Epithelial cell of esophagus (primary cell): ENCODE measurements around the gene CCR6.

Source experiments
- DNase-seq: peaks from one replicate; pipeline ENCODE4 v3.0.0; 2010; ENCODE audit warnings: low read depth
- H3K4me3 ChIP-seq: 2 replicates; pipeline ENCODE4 v1.5.1; 2011; ENCODE audit warnings: mild to moderate bottlenecking, low read length, control low read depth
- CTCF ChIP-seq: IDR thresholded peaks from 2 replicates; pipeline ENCODE4 v1.5.1; 2011; ENCODE audit warnings: low read depth, mild to moderate bottlenecking, low read length, control low read depth, inconsistent platforms; ENCODE audit not compliant: insufficient read depth; ENCODE audit errors: missing control alignments

The CCR6 gene

GRCh38 chr6:167089243-167090142 is 33.4 kb upstream of the CCR6 start:
- H3K4me3 ChIP-seq = no peak overlapping the region
- no peak for TF ChIP-seq CTCF
- DNase-seq = no peak

DNA sequence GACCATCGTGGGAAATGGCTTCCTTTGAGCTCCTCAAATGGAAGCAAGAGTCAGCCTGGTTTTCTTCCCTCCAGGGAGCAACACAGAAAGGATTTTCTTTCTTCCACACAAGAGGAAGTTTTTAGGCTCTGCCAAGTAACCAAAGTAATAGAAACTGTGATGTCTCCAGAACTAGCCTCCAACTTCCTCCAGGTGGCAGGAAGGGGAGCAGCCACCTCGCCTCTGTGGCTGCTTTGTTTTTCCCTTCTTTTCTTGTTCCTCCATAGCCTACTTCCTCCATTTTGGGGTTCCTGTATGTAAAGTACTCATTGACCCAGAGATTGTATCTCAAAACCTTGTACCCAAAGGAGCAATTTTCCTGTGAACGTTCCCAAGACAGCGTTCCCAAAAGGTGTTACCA is 32.7 kb upstream of the CCR6 start:
- no peak for TF ChIP-seq CTCF
- H3K4me3 ChIP-seq = no peak overlapping the region
- DNase-seq = no peak

DNA sequence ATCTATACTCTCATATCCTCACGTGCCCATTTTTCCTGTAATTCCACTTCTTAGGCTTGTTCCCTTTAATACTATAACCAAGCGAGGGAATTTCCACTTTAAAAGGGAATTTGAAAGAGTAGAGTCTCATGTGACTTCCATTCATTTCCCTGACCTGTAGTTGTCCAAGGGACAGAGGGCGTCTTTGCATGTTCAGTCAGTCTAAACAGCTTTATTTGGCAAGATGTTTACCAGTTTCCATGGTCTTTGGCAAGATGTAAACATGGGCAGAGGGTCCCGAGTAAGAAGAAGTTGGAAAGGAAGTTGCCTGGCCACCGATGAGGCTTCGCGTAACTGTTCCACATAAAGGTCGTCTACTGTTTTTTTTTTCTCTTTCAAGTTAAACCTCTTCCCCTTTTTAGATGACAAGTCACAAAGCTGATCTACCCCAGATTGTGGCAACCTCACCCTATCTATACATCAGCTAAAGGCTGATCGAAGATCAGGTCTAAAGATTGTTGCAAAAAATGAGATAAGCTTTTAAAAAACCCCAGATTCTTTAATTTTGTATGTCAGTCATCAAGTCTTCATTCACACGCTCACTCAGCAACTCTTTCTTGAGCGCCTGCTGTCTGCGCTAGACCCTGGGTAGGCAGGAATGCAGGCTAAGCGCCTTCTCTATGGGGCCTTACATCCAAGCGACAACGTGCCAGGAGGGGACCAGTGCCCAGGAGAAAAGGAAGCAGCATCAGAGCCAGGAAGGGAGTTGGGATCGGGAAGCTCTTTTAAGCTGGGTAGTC is 31.7 kb upstream of the CCR6 start:
- no peak for DNase-seq
- TF ChIP-seq CTCF = no peak
- H3K4me3 ChIP-seq = no peak overlapping the region

GRCh38 chr6:167091805-167092107 is 31.1 kb upstream of the CCR6 start:
- no peak for DNase-seq
- no peak for TF ChIP-seq CTCF
- H3K4me3 ChIP-seq = no peak overlapping the region

GRCh38 chr6:167092672-167093339 is 30.1 kb upstream of the CCR6 start:
- no peak overlapping the region for H3K4me3 ChIP-seq
- no peak for DNase-seq
- TF ChIP-seq CTCF = no peak

DNA sequence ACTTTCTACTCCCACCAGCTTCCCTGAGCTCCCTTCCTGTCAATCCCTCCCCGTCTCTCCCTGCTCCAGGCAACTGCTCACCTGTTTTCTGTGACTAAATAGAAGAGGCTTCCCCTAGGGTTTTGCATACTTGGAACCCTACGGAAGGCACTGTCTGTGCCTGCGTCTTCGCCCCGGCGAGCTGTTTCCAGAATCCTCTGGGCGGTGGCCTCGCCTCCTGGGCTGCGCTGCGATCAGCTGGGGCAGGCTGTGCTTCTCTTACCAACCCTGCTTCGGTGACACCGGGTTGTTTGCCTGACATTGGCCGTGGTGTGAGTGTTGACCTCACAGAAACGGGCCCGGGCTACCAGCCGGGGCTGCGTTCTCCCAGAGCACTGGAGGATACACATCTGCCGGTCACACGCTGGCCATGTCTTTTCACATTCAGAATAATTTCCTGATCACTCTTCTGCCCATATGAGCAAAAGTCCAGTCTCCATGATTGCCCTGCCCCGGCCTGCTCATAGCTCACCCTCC is 29.4 kb upstream of the CCR6 start:
- TF ChIP-seq CTCF = no peak
- DNase-seq = no peak
- no peak overlapping the region for H3K4me3 ChIP-seq
